ENCODE measurements around the gene MGAT2. TPM values are rescaled to one million over a fixed set of nuclear protein-coding genes. Genes with fewer than 3 reads are reported as not detected.

MGAT2 gene
- total and polyA plus RNA-seq, 2 donors (not counting 1 experiment from before 2014, with no cell fraction given): 55.7 to 60.4 TPM

DNA sequence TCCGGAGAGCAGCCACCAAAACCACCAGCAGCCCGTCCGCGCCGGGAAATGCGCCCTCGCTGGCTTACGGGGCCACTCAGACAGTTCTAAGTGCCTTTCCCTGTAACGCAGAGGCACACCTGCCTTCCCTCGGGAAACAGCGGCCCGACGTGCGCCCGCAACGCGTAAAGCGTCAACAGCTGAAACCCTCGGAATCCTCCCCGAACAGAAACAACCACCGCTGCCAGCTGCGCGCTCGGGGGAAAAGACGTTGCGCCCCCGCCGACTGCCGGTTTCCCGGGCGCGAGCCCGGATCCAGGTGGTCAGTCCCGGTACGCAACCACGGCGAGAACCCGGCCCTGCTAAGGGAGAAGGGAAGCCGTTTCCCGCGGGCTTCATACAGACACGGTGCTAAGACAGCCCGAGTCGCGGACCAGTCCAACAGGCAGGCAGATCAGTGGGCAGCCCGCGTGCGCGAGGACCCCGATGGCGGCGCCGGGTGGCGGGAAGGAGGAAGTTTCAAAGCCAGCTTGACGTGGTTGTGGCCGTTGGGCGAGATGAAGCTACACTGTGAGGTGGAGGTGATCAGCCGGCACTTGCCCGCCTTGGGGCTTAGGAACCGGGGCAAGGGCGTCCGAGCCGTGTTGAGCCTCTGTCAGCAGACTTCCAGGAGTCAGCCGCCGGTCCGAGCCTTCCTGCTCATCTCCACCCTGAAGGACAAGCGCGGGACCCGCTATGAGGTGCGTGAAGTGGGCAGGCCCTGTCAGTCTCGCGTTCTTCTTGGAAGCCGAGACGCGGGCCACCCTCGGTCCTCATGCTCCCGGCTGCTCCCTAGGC, 21.9 kb upstream of the MGAT2 start, which contains the start of gene LRR1:
Gene LRR1, plus strand, starts transcription at position 456 of the 816 bp plus-strand sequence. Its CDS starts 81 bp downstream, at position 537.
- Histone ChIP-seq H3K27me3 (ENCODE audit: control insufficient read depth, insufficient read depth, low read length) (no peaks in the 10 kb centered on the region), H4K20me1 (ENCODE audit: control insufficient read depth, extremely low read depth, insufficient read depth, low read length) (no peaks in the 10 kb centered on the region), H3K27ac (ENCODE audit: insufficient read depth, low read length) (peak within 1 kb of the TSS; percentile 98), H3K4me1 (ENCODE audit: control insufficient read depth, extremely low read depth, insufficient read depth, low read length) (no peaks in the 10 kb centered on the region), H2AFZ (ENCODE audit: low read length) (peak within 1 kb of the TSS; percentile 82), H3K4me3 (replicated peaks in 1 of 4; ENCODE audit: control extremely low read depth in 1 of 4, insufficient read depth in 1 of 4, low read depth in 3 of 4, low read length in 4 of 4) (peak within 1 kb of the TSS; percentile 91 to 97 (median 94)), H3K79me2 (ENCODE audit: control insufficient read depth, insufficient read depth, low read length) (peaks cover 34% of the 10 kb centered on the region), H3K9ac (ENCODE audit: insufficient read depth, low read length) (peak within 1 kb of the TSS; percentile 100), H3K36me3 (ENCODE audit: control insufficient read depth, insufficient read depth, low read length) (no peaks in the 10 kb centered on the region), H3K9me3 (ENCODE audit: control insufficient read depth, insufficient read depth, low read depth, low read length) (no peaks in the 10 kb centered on the region), H3K4me2 (ENCODE audit: extremely low read depth, insufficient read depth, low read length) (peak within 1 kb of the TSS; percentile 99)
- TF ChIP-seq CTCF (conservative IDR thresholded peaks at IDR 0.05 in 1 of 2, IDR thresholded peaks at IDR 0.05 in 1 of 2; ENCODE audit: low read depth in 1 of 2, low read length in 2 of 2) (peak in 1 of 2 donors; percentile 3), EZH2 (IDR thresholded peaks at IDR 0.05; ENCODE audit: low read length, missing control alignments) (no peak)
- peak; percentile 81 to 84 for DNase-seq (ENCODE audit: low read depth in 2 of 2)

- Histone ChIP-seq H2AFZ (ENCODE audit: low read length) (no peak overlapping the region), H3K4me3 (replicated peaks in 1 of 4; ENCODE audit: control extremely low read depth in 1 of 4, insufficient read depth in 1 of 4, low read depth in 3 of 4, low read length in 4 of 4) (no peak overlapping the region), H3K27ac (ENCODE audit: insufficient read depth, low read length) (no peak overlapping the region), H3K27me3 (ENCODE audit: control insufficient read depth, insufficient read depth, low read length) (no peaks in the 10 kb centered on the region), H3K4me1 (ENCODE audit: control insufficient read depth, extremely low read depth, insufficient read depth, low read length) (no peaks in the 10 kb centered on the region), H3K36me3 (ENCODE audit: control insufficient read depth, insufficient read depth, low read length) (peaks cover 1% of the 10 kb centered on the region), H3K79me2 (ENCODE audit: control insufficient read depth, insufficient read depth, low read length) (peaks cover 13% of the 10 kb centered on the region), H3K9ac (ENCODE audit: insufficient read depth, low read length) (no peak overlapping the region), H3K4me2 (ENCODE audit: extremely low read depth, insufficient read depth, low read length) (no peak overlapping the region), H3K9me3 (ENCODE audit: control insufficient read depth, insufficient read depth, low read depth, low read length) (no peaks in the 10 kb centered on the region), H4K20me1 (ENCODE audit: control insufficient read depth, extremely low read depth, insufficient read depth, low read length) (no peaks in the 10 kb centered on the region)
- DNase-seq (ENCODE audit: low read depth in 2 of 2): no peak
- TF ChIP-seq EZH2 (IDR thresholded peaks at IDR 0.05; ENCODE audit: low read length, missing control alignments): no peak
- no peak for TF ChIP-seq CTCF (conservative IDR thresholded peaks at IDR 0.05 in 1 of 2, IDR thresholded peaks at IDR 0.05 in 1 of 2; ENCODE audit: low read depth in 1 of 2, low read length in 2 of 2)
These were observed 13.0 kb upstream of the MGAT2 start for GRCh38 chr14:49607583-49607982.

GRCh38 chr14:49612251-49612650, 8.3 kb upstream of the MGAT2 start:
- Histone ChIP-seq H3K36me3 (ENCODE audit: control insufficient read depth, insufficient read depth, low read length) (peaks cover 3% of the 10 kb centered on the region), H3K9ac (ENCODE audit: insufficient read depth, low read length) (no peak overlapping the region), H3K79me2 (ENCODE audit: control insufficient read depth, insufficient read depth, low read length) (peaks cover 11% of the 10 kb centered on the region), H2AFZ (ENCODE audit: low read length) (no peak overlapping the region), H3K27ac (ENCODE audit: insufficient read depth, low read length) (no peak overlapping the region), H3K4me1 (ENCODE audit: control insufficient read depth, extremely low read depth, insufficient read depth, low read length) (peaks cover 5% of the 10 kb centered on the region), H3K9me3 (ENCODE audit: control insufficient read depth, insufficient read depth, low read depth, low read length) (no peaks in the 10 kb centered on the region), H3K4me2 (ENCODE audit: extremely low read depth, insufficient read depth, low read length) (no peak overlapping the region), H4K20me1 (ENCODE audit: control insufficient read depth, extremely low read depth, insufficient read depth, low read length) (no peaks in the 10 kb centered on the region), H3K27me3 (ENCODE audit: control insufficient read depth, insufficient read depth, low read length) (no peaks in the 10 kb centered on the region), H3K4me3 (replicated peaks in 1 of 4; ENCODE audit: control extremely low read depth in 1 of 4, insufficient read depth in 1 of 4, low read depth in 3 of 4, low read length in 4 of 4) (no peak overlapping the region)
- no peak for TF ChIP-seq EZH2 (IDR thresholded peaks at IDR 0.05; ENCODE audit: low read length, missing control alignments)
- no peak for TF ChIP-seq CTCF (conservative IDR thresholded peaks at IDR 0.05 in 1 of 2, IDR thresholded peaks at IDR 0.05 in 1 of 2; ENCODE audit: low read depth in 1 of 2, low read length in 2 of 2)
- no peak for DNase-seq (ENCODE audit: low read depth in 2 of 2)

Data from fibroblast of lung (primary cell).